GM10847 (cell line): ENCODE measurements around the gene NDRG2.

Experiments used
- POLR2A ChIP-seq: IDR thresholded peaks from 2 replicates; pipeline ENCODE4 v1.6.1; 2011; ENCODE audit not compliant: insufficient read length; ENCODE audit errors: extremely low read depth

Gene NDRG2

DNA sequence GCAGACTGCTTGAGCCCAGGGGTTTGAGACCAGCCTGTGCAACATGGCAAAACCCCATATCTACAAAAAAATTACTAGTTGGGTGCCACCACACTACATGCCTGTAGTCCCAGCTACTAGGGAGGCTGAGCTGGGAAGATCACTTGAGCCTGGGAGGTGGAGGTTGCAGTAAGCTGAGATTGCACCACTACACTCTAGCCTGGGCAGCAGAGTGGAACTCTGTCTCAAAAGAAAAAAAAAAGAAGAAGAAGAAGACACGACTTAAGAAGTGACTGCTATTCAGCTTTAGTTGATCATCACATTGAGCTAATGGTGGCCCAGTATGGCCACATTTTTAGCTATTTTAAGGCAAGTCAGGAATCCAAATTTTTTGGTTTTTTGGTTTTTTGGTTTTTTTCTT is 44.0 kb downstream of the NDRG2 start:
- no peak for TF ChIP-seq POLR2A

DNA sequence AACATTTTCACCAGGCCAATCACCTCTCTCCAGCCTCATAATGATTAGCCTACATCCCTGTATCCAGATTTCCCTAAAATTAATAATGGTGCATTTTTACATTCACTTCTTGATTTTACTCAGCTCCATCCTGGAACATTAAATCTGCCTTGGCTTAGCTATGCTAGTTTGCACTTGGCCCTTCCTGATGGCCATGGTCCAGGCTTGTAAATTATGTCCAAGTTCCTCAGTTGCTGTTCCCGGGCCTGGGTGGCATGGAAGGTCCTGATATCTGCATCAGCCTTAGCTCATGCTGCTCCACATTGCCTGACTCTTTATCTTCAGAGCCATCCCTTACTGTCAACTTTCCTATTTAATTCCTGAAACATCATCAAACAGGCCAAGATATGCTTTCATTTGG is 46.2 kb downstream of the NDRG2 start:
- no peak for TF ChIP-seq POLR2A

DNA sequence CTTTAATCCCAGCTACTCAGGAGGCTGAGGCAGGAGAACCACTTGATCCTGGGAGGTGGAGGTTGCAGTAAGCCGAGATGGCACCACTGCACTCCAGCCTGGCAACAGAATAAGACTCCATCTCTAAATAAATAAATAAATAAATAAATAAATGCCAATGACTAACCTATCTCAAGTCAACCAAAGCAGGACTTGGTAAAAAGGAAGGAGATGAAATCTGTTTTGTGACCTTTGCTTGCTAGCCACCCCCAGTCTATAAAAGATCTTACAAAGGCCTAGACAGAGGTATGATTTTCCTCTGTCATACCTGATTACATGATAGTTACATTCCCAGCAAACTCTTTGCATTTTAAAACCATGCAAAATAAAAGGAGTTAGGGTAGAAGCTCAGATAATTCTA is 48.6 kb downstream of the NDRG2 start:
- no peak for TF ChIP-seq POLR2A

DNA sequence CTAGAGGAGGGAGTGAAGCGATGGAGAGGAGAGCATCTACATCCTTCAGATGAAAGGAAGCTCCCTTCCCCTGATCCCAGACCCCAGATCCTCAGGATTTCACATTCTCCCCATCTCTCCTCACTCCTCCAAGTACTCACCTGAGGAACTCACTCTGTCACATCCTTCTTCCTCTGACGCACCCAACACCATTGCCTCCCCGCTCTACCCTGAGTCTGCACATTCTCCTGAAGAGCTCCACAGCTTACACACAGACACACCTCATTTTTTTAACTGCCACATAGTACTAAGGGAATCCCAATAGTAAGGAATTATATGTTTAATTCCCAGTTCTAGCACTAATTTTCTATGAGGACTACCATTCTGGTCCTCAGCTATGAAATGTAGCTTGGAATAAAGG is 51.4 kb downstream of the NDRG2 start:
- no peak for TF ChIP-seq POLR2A

DNA sequence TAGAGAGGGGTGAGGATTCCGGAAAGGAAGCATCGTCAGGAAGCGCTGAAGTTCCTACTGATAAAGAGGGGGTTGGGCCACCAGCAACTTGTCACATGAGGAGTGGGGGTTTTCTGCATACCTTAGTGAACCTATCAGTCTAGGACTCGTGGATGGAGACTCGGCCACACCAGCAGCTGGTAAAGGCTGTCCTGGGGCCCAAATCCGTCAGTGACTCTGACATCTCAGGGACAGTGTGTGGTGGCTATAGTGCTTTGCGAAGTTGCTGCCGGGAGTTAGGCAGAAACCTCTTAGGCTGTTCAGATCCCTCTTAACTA is 53.2 kb downstream of the NDRG2 start:
- no peak for TF ChIP-seq POLR2A

DNA sequence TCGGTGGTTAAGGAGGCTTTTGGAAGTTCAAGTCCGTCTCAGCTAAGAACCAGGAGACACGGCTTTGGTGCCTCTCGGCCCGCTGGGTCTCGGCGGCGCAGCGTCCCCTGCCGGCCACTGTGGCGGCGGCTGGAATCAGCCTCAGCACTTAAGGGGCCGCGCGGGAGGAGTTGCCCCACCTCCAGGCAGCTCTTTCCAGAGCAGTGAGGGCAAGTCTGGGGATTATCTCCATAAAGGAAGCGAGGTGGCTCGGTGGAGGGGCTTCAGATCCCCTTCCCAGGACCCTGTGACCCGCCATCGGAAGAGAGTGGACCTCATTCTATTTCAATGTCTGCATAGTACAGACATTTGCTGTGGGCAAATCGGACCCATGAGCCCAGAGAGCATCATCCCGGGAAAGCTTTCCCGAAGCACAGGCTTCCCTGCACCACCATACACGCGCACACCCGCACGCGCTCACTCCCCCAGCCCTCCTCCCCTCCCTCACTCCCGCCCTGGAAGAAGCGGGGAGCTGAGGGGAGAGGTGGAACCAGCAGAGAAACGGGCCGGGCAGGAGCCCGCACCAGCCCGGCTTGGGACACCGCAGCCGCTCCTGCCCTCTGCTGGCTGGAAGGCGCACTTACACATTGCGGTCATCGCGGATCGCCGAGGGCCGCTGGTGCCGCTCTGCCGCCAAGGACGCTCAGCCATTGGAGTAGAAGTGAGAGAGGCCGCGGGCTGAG is 53.7 kb downstream of the NDRG2 start:
- TF ChIP-seq POLR2A: no peak

DNA sequence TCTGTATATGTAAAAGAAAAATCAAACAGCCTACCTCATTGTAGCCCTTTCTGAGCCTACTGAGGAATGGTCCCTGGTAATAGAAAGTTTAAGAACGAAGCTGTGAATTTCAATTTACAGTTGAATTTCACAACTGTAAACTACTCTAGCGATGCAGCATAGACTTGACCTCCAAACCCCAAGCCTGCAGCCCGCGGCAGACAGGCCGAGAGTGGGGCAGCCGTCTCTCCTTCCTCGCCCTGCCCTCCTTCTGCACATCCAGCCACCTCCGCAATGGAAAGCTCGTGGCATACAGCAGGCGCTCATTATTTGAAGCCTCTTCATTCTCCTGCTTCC is 54.2 kb downstream of the NDRG2 start:
- TF ChIP-seq POLR2A: no peak

DNA sequence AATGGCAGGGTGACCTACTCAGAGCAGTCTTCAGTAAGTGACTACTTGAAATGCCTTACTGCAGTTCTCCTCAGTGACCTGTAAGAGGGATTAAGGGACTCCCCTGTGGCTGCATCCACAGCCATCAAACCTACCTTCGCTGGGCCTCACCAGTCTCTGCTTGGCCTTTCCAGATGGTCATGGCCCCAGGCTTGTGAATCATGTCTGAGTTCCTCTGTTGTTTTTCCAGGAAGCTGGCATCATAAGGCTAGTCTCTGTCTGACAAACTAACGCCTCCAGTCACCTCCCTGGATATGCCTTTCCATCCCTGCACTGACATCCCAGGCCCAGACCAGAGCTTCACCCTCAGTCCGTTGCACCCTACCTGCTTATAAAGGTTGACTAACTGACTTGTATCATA is 55.5 kb downstream of the NDRG2 start:
- no peak for TF ChIP-seq POLR2A
